Activated naive CD8-positive, alpha-beta T cell treated with anti-CD3 and anti-CD28 coated beads, Interleukin-2, amount 50 U/mL, for 24 hours (primary cell): ENCODE results near the gene LYAR.

ENCODE experiments used
- ATAC-seq: fragments of 150-1000 bp; cut with Tn5 transposase; one replicate; pipeline ENCODE4 v1.10.0; 2021
- DNase-seq: peaks from one replicate; pipeline ENCODE4 v3.0.0; 2021
- H3K27ac Mint-ChIP-seq: one replicate; pipeline ENCODE4 v1.8.0; 2021; ENCODE audit warnings: mild to moderate bottlenecking, mixed read lengths
- H3K27me3 Mint-ChIP-seq: one replicate; pipeline ENCODE4 v1.8.0; 2021; ENCODE audit warnings: mixed read lengths
- H3K36me3 Mint-ChIP-seq: one replicate; pipeline ENCODE4 v1.8.0; 2021; ENCODE audit warnings: low read depth, mixed read lengths
- H3K4me1 Mint-ChIP-seq: one replicate; pipeline ENCODE4 v1.8.0; 2021; ENCODE audit warnings: mixed read lengths
- H3K4me3 Mint-ChIP-seq: one replicate; pipeline ENCODE4 v1.8.0; 2021; ENCODE audit warnings: mild to moderate bottlenecking, moderate library complexity, mixed read lengths
- H3K9me3 Mint-ChIP-seq: one replicate; pipeline ENCODE4 v1.8.0; 2021; ENCODE audit warnings: mixed read lengths

The LYAR gene

GRCh38 chr4:4289941-4290850, at the start of gene LYAR, which contains the start of gene ZBTB49:
Gene LYAR (minus strand): TSS chr4:4290154. CDS start chr4:4283742, 6,412 bp downstream.
Gene ZBTB49 (plus strand): TSS chr4:4290251. CDS start chr4:4299946, 9,695 bp downstream.
- peak within 1 kb of the TSS; percentile 89 for H3K27ac Mint-ChIP-seq
- peak within 1 kb of the TSS; percentile 93 for H3K4me3 Mint-ChIP-seq

GRCh38 chr4:4339504-4340085, 49.6 kb upstream of the LYAR start:
- no peaks in the 10 kb centered on the region for H3K36me3 Mint-ChIP-seq
- no peak overlapping the region for H3K27ac Mint-ChIP-seq
- no peak overlapping the region for H3K4me3 Mint-ChIP-seq
- ATAC-seq, result no peak
- H3K9me3 Mint-ChIP-seq, result no peaks in the 10 kb centered on the region
- H3K27me3 Mint-ChIP-seq, result no peaks in the 10 kb centered on the region
- peaks cover 10% of the 10 kb centered on the region for H3K4me1 Mint-ChIP-seq
- DNase-seq, result no peak

More at GRCh38 chr4:4289941-4290850, at the start of gene LYAR, which contains the start of gene ZBTB49:
- ATAC-seq (peak; percentile 87), DNase-seq (peak; percentile 98)
- Mint-ChIP-seq H3K36me3 (peaks cover 23% of the 10 kb centered on the region), H3K4me1 (peaks cover 49% of the 10 kb centered on the region), H3K9me3 (no peaks in the 10 kb centered on the region), H3K27me3 (no peaks in the 10 kb centered on the region)

GRCh38 chr4:4338210-4339001, 48.5 kb upstream of the LYAR start:
- Mint-ChIP-seq H3K36me3 (no peaks in the 10 kb centered on the region), H3K27ac (no peak overlapping the region), H3K4me3 (no peak overlapping the region), H3K9me3 (no peaks in the 10 kb centered on the region), H3K4me1 (peaks cover 11% of the 10 kb centered on the region), H3K27me3 (no peaks in the 10 kb centered on the region)
- DNase-seq (no peak), ATAC-seq (no peak)

- no peaks in the 10 kb centered on the region for H3K36me3 Mint-ChIP-seq
- DNase-seq, result peak; percentile 74
- no peak overlapping the region for H3K4me3 Mint-ChIP-seq
- H3K27ac Mint-ChIP-seq, result no peak overlapping the region
- no peaks in the 10 kb centered on the region for H3K9me3 Mint-ChIP-seq
- peaks cover 9% of the 10 kb centered on the region for H3K4me1 Mint-ChIP-seq
- ATAC-seq, result peak; percentile 88
- no peaks in the 10 kb centered on the region for H3K27me3 Mint-ChIP-seq
Measured at GRCh38 chr4:4334798-4335520, 45.0 kb upstream of the LYAR start.

DNA sequence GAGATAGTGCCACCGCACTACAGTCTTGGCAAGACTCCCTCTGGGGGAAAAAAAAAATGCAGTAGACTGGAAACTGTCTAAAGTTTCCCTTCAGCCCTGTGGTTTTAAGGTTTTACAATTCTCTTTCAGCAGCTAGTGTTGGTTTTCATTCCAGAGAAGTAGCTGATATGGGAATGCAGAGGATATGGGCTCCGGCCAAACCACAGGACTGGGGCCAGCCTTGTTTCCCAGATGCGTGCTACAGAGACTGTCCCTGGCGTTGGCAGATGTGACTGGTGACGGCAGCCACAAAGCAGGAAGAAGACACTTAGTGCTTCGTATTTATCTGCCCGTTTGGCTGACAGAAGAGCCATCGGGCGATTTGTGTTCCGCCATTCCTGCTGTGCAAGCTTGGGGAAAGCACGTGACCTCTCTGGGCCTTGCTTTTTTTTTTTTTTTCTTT, 43.3 kb upstream of the LYAR start:
- no peak overlapping the region for H3K4me3 Mint-ChIP-seq
- H3K27ac Mint-ChIP-seq, result no peak overlapping the region
- no peaks in the 10 kb centered on the region for H3K27me3 Mint-ChIP-seq
- ATAC-seq, result no peak
- H3K9me3 Mint-ChIP-seq, result no peaks in the 10 kb centered on the region
- no peak for DNase-seq
- H3K36me3 Mint-ChIP-seq, result no peaks in the 10 kb centered on the region
- peaks cover 9% of the 10 kb centered on the region for H3K4me1 Mint-ChIP-seq

- Mint-ChIP-seq H3K4me3 (no peak overlapping the region), H3K36me3 (no peaks in the 10 kb centered on the region), H3K9me3 (no peaks in the 10 kb centered on the region), H3K27ac (no peak overlapping the region), H3K27me3 (no peaks in the 10 kb centered on the region), H3K4me1 (peaks cover 9% of the 10 kb centered on the region)
- DNase-seq (no peak), ATAC-seq (no peak)
Measured at GRCh38 chr4:4332529-4332928, 42.6 kb upstream of the LYAR start.

DNA sequence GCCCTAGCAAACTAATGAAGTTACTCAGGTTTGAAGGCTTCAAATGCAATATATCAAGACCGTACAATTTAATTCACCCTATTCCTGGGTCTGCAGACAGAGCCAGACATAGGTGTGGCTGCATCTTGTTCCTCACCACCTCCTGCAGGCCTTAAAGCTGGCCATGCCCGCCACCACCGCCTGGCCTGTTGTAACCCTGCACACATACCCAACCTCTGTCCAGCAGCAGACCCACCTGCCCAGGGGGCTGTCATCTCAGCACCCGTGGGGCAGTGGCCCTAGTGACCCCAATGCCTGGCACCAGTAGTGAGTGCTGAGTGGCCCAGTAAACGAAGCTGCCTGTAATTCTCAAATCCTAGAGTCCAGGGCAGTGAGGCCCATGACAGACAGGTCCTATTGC, 40.8 kb upstream of the LYAR start:
- Mint-ChIP-seq H3K4me3 (no peak overlapping the region), H3K36me3 (no peaks in the 10 kb centered on the region), H3K27ac (no peak overlapping the region), H3K9me3 (no peaks in the 10 kb centered on the region), H3K27me3 (no peaks in the 10 kb centered on the region), H3K4me1 (peaks cover 9% of the 10 kb centered on the region)
- ATAC-seq (no peak), DNase-seq (no peak)

DNA sequence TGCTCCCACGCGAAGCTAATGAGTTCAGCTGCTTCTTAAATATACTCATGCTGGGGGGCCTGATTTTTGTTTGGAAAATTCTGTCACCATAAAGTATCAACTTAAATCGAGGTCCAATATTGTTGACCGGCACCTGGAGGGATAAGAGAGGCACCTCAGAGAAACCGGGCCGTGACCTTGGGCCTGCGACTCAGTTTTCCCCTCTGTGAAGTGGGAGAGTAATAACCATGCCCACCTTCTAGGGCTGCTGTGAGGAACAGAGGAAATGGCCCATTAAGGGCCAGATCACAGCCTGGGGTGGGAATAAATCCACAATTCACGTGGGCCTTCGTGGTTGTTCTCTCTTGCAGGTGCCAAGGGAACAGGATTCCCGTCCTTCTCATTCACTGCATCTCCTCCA, 39.5 kb upstream of the LYAR start:
- no peaks in the 10 kb centered on the region for H3K27me3 Mint-ChIP-seq
- DNase-seq, result no peak

DNA sequence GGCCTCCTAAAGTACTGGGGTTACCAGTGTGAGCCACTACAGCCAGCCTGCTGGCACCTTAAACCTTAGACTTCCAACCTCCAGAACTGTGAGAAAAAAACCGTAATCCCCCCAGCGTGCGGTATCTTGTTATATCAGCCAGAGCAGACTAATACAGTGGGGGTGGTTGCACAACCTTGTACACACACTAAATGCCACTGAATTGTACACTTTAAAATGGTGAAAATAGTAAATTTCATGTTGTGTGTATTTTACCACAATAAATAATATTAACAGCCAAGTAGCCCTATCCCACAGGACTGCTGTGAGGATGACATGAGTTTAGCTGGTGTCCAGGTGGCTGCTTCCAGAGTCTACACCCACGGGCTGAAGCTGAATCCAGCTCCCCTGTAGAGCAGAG, 38.9 kb upstream of the LYAR start:
- no peak for DNase-seq
- Mint-ChIP-seq H3K36me3 (no peaks in the 10 kb centered on the region), H3K27me3 (no peaks in the 10 kb centered on the region), H3K9me3 (no peaks in the 10 kb centered on the region), H3K4me1 (peaks cover 1% of the 10 kb centered on the region), H3K4me3 (no peak overlapping the region), H3K27ac (no peak overlapping the region)
- no peak for ATAC-seq

More for the DNA sequence above, 39.5 kb upstream of the LYAR start:
- Mint-ChIP-seq H3K9me3 (no peaks in the 10 kb centered on the region), H3K4me3 (no peak overlapping the region), H3K4me1 (peaks cover 2% of the 10 kb centered on the region), H3K27ac (no peak overlapping the region), H3K36me3 (no peaks in the 10 kb centered on the region)
- no peak for ATAC-seq

GRCh38 chr4:4328206-4328605, 38.3 kb upstream of the LYAR start:
- no peaks in the 10 kb centered on the region for H3K36me3 Mint-ChIP-seq
- peaks cover under 1% of the 10 kb centered on the region for H3K4me1 Mint-ChIP-seq
- H3K27me3 Mint-ChIP-seq, result no peaks in the 10 kb centered on the region
- H3K27ac Mint-ChIP-seq, result no peak overlapping the region
- ATAC-seq (no peak), DNase-seq (no peak)
- no peak overlapping the region for H3K4me3 Mint-ChIP-seq
- H3K9me3 Mint-ChIP-seq, result no peaks in the 10 kb centered on the region

- H3K4me3 Mint-ChIP-seq, result no peak overlapping the region
- H3K27me3 Mint-ChIP-seq, result no peaks in the 10 kb centered on the region
- DNase-seq (no peak), ATAC-seq (no peak)
- H3K36me3 Mint-ChIP-seq, result peaks cover under 1% of the 10 kb centered on the region
- no peak overlapping the region for H3K27ac Mint-ChIP-seq
- H3K4me1 Mint-ChIP-seq, result no peaks in the 10 kb centered on the region
- no peaks in the 10 kb centered on the region for H3K9me3 Mint-ChIP-seq
Measured at GRCh38 chr4:4327652-4328121, 37.7 kb upstream of the LYAR start.

DNA sequence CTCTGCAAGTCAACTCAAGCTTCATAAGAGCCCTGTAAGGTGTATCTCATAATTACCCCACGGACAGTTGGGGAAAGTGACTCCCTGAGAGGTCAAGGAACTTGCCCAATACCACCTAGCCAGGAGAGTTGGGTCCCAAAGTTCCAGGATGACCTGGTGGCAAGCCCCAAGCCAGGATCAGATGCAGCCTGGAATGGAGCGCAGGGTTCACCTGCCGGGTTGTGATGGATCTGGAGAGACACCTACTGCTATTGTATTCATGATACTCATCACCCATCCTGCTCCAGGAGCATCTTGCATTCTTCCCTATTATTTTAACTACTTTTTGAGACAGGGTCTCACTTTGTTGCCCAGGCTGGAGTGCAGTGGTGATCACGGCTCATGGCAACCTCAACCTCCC, 36.2 kb upstream of the LYAR start:
- ATAC-seq, result no peak
- no peaks in the 10 kb centered on the region for H3K27me3 Mint-ChIP-seq
- H3K27ac Mint-ChIP-seq, result no peak overlapping the region
- H3K36me3 Mint-ChIP-seq, result peaks cover 5% of the 10 kb centered on the region
- no peak overlapping the region for H3K4me3 Mint-ChIP-seq
- no peaks in the 10 kb centered on the region for H3K4me1 Mint-ChIP-seq
- H3K9me3 Mint-ChIP-seq, result no peaks in the 10 kb centered on the region
- no peak for DNase-seq

DNA sequence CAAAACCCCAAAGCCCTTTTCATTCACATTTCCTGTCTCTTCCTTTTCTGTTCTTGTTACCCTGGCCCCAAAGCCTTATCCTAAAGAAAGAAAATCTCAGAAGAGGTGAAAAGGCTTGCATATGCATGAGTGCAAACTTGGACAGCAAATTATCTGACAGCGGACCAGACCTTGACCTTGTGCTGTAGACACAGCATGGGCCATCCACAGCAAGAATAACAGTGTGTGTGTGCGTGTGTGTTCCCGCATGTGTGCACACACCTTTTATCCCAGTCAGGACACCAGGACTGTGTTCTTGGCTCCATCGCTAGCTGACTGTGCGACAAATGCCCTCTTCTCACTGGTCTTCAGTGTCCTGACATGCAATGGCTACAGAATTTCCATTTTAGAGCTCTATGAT, 35.4 kb upstream of the LYAR start:
- H3K27me3 Mint-ChIP-seq, result no peaks in the 10 kb centered on the region
- no peak overlapping the region for H3K4me3 Mint-ChIP-seq
- ATAC-seq, result no peak
- no peak for DNase-seq
- no peaks in the 10 kb centered on the region for H3K4me1 Mint-ChIP-seq
- no peaks in the 10 kb centered on the region for H3K9me3 Mint-ChIP-seq
- no peak overlapping the region for H3K27ac Mint-ChIP-seq
- peaks cover 7% of the 10 kb centered on the region for H3K36me3 Mint-ChIP-seq
